GM19193 (cell line): ENCODE results near the gene OR10Z1.

ENCODE experiments used
- POLR2A ChIP-seq: IDR thresholded peaks from 4 replicates; pipeline ENCODE4 v1.6.1; 2011; ENCODE audit not compliant: insufficient read depth, insufficient read length; ENCODE audit errors: extremely low read depth

The OR10Z1 gene

DNA sequence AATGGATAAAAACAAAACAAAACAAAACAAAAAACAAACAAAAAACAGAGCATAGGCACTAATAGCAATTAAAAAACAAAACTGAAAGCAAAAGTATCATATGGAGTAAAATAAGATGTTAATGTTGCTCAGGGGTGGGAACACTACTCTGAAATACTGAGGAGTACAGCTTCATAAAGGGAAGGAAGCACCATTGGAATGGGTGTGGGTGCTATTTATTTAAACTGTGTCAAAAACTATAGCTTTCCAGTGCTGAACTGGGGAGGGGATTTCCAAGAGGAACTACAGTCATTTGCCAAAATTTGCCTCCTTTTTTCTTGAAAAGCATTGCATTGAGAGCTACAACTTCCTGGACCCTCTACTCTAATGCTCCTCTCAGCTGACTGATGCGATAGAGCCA, 41.4 kb downstream of the OR10Z1 start:
- TF ChIP-seq POLR2A = no peak

DNA sequence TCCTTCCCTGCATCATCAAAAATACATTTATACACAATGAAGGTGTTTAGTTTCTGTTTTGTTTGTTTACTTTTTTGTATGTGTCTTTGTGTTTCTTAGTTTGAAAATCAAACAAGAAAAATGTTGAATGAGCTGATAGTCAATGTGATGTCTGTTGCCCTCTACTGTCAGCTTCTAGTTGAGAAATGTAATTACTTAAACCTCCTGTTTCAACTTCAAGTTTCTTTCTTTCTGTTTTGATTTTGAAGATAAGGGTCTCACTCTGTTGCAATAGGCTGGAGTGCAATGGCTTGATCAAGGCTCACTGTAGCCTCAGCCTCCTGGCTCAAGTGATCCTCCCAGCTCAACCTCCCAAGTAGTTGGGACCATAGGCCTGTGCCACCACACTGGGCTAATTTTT, 44.0 kb downstream of the OR10Z1 start:
- TF ChIP-seq POLR2A = no peak

GRCh38 chr1:158652721-158653334, 47.8 kb downstream of the OR10Z1 start:
- TF ChIP-seq POLR2A = no peak

DNA sequence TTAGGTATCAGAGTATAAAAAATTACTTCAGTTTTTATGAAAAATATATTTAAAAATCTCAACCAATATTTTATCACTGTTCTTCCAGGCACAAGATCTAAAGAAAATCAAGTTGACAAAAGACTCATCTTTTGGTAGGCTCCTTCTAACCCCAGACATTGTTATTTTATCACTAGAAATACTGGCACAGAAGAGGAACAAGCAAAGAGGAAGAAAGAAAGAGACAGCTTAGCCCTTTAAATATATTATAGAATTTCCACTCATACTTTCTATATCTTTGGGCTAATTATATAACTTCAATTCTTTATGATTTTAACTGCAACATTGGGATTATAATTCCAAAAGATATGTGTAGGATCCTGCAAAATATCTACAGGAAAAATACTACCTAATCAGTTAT, 49.0 kb downstream of the OR10Z1 start:
- no peak for TF ChIP-seq POLR2A

DNA sequence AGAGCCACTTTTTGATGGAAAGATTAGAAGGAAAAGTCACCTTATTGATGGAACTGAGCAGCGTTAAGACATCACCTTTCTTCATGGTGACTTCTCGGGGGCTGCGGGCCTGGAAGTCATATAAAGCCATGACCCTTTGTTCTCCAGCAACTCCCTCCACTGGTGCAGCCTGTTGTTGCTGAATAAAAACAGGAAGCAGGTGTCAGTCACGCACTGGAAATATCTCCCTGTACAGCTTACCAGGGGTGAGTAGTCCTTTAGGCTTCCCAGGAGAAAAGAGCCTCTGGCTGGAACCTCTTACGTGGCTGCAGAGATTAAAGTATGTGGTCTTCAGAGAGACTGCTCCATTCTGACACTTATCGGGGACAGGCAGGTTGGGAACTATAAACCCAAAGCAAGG, 49.5 kb downstream of the OR10Z1 start:
- no peak for TF ChIP-seq POLR2A
